Forelimb muscle (tissue), 1 donor: ENCODE data around the gene RNF175. TPM values are rescaled to one million over a fixed set of nuclear protein-coding genes. Genes with fewer than 3 reads are reported as not detected.

ENCODE experiments used
- DNase-seq: peaks from one replicate; pipeline ENCODE4 v3.0.0-alpha.2; 2013; ENCODE audit warnings: low read depth
- polyA plus RNA-seq: library from polyadenylated mRNA; unstranded; fragments of 120-200 nt; gene quantifications from one replicate; pipeline ENCODE4 v1.2.1, GENCODE V29; 2013; ENCODE audit not compliant: insufficient read length

RNF175 gene
- polyA plus RNA-seq, 1 donor, result 0.15 TPM

GRCh38 chr4:153785910-153786721 is 26.3 kb upstream of the RNF175 start:
- DNase-seq, result no peak

GRCh38 chr4:153784166-153784699 is 24.4 kb upstream of the RNF175 start:
- DNase-seq, result no peak

GRCh38 chr4:153782581-153782980 is 22.8 kb upstream of the RNF175 start:
- no peak for DNase-seq

GRCh38 chr4:153781717-153782416 is 22.0 kb upstream of the RNF175 start:
- DNase-seq, result no peak

- no peak for DNase-seq
Observed at GRCh38 chr4:153781280-153781679, 21.5 kb upstream of the RNF175 start.

GRCh38 chr4:153780876-153781275 is 21.1 kb upstream of the RNF175 start:
- no peak for DNase-seq

- no peak for DNase-seq
Observed at GRCh38 chr4:153780221-153780620, 20.4 kb upstream of the RNF175 start.

- DNase-seq, result no peak
Observed at GRCh38 chr4:153778383-153778782, 18.6 kb upstream of the RNF175 start.

GRCh38 chr4:153777421-153777820 is 17.6 kb upstream of the RNF175 start:
- no peak for DNase-seq

GRCh38 chr4:153776601-153777000 is 16.8 kb upstream of the RNF175 start:
- DNase-seq, result no peak

GRCh38 chr4:153773236-153773690 is 13.4 kb upstream of the RNF175 start:
- DNase-seq, result no peak

- no peak for DNase-seq
Observed at GRCh38 chr4:153771046-153771445, 11.2 kb upstream of the RNF175 start.

GRCh38 chr4:153766758-153767157 is 6.9 kb upstream of the RNF175 start:
- no peak for DNase-seq

GRCh38 chr4:153765894-153766293 is 6.1 kb upstream of the RNF175 start:
- DNase-seq, result no peak

GRCh38 chr4:153764601-153765368 is 5.0 kb upstream of the RNF175 start:
- no peak for DNase-seq

GRCh38 chr4:153763404-153763803 is 3.6 kb upstream of the RNF175 start:
- DNase-seq, result no peak

- DNase-seq, result no peak
Observed at GRCh38 chr4:153758688-153759406, 977 bp downstream of the RNF175 start.

- DNase-seq, result no peak
Observed at GRCh38 chr4:153758136-153758535, 1.7 kb downstream of the RNF175 start.

GRCh38 chr4:153757407-153757806 is 2.4 kb downstream of the RNF175 start:
- DNase-seq, result no peak

GRCh38 chr4:153755186-153755585 is 4.6 kb downstream of the RNF175 start:
- no peak for DNase-seq

- peak; percentile 36 for DNase-seq
Observed at GRCh38 chr4:153750197-153750817, 9.5 kb downstream of the RNF175 start.
